Measurements from ENCODE around the gene FBH1.
"Not testable (repeated sequence)": the region's sequence is repeated elsewhere in the genome, so short reads cannot be mapped to it uniquely, and the experiment has no call there.

The FBH1 gene

DNA sequence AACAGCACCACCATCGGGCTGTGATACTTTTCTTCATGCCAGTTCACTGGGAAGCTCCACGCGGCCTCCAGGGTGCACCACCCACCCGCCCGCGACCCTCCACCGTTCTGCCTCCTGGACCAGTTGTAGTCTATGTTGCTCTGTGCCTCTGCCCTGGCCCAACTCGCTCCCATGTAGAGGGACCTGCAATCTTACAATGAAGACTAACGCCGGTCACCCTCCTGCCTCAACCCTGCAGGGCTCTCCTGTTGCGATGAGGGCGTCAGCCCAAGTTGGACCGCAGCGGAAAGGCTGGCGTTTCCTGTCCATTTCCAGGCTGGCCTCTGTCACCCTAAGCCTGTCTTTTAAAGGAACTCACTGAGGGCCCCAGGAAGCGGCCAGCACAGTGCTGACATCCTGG, 52.4 kb downstream of the FBH1 start:
- no peak for DNase-seq

DNA sequence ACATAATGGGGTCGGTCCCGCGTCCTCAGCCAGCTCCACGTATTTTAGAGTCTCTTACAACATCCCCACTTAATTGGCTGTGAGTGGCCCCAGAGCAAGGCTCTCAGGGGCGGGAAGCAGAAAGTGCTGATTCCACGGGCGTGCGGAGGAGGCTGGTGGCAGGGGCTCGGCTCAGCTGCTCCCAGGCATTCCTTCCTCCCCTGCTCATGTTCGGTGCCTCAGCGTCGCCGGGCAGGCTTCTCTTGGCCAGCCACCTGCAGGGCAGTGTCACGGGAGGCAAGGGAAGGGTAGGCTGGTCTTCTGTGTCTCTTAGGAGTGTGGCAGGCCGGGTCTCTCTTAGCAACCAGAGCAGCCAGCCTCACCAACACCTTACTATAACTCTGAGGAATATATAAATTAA, 53.5 kb downstream of the FBH1 start:
- no peak for DNase-seq

DNA sequence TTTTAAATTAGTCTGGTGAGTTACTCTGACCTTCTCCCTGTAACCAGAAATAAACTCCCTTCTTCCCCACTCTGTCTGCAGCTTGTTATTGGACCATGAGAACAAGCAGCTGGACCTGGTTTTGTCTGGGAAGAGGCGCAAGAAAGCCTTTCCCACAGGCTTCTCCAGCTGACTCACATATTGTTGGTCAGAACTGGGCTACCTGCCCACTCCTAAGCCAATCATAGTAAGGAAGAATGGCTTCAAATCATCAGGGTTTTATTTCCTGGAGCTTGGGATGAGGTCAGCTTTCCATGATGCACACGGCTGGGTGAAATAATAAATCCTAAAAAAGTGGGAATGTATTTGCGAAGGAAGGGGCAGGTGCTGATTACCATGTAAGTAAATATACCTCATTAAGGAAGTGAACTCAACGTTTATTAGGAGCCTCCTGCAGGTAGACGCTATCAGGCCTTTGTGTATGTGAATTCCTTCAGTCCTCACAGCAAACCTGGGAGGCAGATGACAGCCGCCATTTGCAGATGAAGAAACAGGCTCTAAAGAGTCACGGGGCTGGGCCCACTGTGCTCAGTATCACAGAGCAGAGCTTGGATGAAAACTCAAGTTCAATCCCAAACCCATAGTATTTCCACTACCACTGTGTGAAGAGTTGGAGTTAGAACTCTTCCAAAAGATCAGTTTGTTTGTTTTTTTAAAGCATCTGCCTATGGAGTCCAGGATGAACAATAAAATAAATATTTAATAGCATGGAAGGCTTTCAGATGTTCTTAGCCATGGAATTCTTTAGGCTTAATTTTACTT, 54.5 kb downstream of the FBH1 start:
- DNase-seq = no peak

DNA sequence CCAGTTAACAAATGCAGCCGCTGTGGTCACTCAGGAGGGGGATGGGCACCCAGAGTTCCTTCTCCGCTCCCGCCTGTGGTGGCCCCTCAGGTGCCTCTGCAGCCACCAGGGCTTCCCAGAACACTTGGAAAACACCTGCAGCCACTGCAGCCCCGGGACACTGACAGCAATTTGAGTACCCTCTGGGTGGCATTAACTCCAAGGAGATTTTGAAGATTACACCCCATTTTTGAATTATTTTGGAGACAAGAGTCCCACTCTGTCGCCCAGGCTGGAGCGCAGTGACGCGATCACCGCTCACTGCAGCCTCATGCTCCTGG, 55.1 kb downstream of the FBH1 start:
- no peak for DNase-seq

DNA sequence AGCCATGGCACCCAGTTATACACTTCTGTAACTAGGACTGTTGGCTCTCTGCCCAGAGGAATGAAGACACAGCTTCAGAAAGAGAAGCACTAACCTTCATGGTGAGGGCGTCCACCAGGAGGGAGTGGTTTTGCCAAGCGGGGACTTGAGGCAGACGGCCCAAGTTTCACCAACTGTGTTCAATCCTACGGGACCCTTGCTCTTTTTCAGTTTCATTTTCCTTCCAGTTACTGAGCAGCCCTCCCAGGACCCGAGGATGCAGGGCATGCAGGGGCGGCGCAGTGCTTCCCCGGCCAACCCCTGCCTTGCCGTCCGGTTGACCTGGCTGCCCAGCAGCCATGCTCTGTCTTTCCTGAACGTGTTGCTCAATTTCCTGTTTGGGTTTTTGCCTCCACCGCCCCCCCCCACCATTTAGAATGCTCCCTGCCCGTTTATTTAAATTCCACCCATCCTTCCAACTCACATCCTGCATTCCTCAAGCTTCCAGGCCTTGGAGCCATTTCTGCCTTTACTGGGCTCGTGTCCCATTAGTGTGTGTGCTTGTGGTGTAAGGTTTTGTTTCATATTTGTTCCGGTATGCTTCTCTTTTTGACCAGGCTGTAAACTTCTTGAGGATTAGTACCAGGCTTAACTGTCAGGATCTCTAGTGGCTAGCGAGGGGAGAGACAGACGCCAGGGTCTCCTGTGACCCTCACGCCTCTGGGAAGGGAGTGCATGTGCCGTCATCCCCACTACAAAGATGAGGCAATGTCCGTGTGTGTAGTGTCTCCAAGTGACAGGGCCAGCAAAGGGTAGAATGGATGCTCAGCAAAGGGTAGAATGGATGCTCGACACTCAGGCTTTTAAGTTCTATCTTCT, 55.7 kb downstream of the FBH1 start:
- no peak for DNase-seq

DNA sequence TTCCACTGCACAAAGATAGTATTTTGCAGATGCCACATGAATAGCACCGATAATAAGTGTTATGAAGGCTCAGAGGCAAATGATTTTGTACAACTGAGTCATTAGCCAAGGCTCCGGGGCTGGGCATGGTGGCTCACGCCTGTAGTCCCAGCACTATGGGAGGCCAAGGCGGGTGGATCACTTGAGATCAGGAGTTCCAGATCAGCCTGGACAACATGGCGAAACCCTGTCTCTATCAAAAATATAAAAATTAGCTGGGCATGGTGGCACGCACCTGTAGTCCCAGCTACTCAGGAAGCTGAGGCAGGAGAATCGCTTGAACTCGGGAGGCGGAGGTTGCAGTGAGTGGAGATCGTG, 56.4 kb downstream of the FBH1 start:
- not testable (repeated sequence) for DNase-seq

DNA sequence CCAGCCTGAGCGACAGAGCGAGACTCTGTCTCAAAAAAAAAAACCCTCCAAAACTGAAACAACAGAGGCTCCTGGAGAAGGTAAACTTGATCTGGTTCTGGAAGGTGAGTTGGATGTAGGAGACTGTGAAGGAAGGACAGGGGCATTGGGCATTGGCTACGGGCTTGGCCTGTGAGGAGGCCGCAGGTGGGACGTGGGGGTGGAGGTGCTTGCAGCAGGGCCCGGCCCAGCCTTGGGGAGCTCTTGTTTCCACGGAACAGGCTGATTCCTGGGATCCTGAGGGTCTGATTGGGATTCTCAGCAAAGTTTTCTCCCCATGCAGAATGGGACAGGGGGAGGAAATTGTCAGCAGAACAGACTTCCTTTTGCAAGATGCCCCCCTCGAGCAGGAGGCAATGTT, 56.7 kb downstream of the FBH1 start:
- no peak for DNase-seq

DNA sequence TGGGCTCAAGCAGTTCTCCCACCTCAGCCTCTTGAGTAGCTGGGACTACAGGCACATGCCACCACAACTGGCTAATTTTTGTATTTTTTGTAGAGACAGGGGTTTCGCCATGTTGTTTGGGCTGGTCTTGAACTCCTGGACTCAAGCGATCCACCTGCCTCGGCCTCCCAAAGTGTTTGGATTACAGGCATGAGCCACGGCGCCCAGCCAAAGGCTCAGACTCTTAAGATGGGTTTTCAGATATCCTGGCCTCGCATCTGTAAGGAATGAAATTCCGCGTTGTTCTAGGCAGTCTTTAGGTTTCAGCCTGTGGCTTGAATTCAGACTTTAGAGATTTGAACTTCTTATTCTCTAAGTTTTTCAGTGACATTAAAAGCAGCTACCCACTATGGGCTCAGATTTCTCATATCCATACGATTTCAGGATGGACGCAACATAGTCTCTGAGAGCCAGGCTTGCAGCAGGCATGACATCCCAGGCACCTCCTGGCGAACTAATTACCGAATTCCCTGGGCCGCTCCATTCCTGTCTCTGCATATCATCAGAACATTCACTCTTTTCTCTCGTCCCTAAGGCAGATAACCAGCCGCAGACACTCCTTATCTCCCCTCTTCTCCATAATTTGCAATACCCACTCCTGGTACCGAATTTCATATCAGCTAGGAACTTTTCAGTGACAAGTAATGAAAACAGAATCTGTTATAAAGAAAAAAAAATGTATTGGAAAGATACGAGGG, 57.6 kb downstream of the FBH1 start:
- DNase-seq = no peak

DNA sequence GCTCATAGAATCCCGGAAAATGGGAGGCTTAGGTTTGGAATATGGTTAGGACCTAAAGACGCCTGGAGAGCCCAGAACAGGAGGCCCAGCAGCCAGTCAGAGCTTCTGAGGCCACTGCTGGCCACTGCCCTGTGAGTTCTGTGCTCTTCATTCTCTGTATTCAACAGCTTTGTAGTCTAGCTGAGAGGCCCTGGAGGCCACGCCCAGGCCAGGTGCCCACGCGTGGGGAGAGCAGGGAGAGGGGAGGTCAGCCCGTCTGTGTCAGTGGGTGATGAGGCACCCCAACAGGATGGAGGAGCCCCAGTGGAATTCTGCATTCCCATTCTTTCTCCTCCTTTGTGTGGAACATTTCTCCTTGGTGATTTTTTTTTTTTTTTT, 58.2 kb downstream of the FBH1 start:
- DNase-seq = no peak

DNA sequence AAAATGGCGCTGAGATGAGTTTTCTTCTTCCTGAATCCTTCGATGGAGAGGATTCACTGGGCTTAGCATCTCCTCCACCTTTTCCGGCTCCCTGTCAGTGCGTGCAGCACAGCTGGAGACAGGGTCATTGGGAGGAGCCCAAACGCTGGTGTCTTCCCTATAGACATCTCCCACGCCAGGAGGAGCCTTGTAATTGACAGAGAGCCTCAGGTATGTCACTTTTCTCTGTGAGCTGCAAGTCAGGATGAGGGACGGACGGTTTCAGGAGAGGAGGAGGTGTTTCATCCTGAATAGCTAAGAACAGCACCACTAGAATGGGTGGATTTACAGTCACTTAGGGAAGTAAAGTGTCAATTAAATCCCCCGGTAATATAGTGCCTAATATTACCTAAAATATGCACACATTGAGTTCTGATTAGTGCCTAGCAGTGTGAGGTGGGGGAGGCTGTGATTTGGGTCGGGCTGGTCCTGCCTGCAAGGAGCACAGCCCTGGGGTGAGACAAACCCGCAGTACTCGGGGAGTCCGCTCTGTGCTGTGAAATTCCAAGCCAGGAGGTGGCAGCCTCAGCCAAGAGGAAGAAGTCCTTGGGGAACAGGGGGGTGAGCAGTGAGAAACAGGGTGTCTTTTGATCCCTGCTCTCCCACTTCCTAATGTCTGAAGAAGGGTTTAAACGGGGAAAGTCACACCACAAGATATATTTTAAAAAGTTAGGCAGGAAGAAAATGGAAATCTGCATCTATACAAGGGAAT, 59.1 kb downstream of the FBH1 start:
- DNase-seq = no peak

DNA sequence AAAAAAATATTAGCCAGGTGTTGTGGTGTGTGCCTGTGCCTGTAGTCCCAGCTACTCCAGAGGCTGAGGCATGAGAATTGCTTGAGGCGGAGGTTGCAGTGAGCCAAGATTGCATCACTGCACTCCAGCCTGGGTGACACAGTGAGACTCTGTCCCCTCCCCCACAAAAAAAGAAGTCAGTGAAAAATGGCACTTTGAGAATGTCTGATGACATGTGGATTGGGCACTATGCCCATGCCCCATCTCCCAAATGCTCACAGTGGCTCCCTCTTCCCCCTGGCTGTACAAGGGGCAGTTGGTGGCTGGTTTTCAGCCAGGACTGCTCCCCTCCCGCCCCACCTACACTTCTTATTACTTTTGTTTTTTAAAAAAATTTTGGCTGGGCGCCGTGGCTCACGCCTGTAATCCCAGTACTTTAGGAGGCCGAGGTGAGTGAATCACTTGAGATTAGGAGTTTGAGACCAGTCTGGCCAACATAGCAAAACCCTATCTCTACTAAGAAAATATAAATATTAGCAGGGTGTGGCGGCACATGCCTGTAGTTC, 61.2 kb downstream of the FBH1 start:
- no peak for DNase-seq

DNA sequence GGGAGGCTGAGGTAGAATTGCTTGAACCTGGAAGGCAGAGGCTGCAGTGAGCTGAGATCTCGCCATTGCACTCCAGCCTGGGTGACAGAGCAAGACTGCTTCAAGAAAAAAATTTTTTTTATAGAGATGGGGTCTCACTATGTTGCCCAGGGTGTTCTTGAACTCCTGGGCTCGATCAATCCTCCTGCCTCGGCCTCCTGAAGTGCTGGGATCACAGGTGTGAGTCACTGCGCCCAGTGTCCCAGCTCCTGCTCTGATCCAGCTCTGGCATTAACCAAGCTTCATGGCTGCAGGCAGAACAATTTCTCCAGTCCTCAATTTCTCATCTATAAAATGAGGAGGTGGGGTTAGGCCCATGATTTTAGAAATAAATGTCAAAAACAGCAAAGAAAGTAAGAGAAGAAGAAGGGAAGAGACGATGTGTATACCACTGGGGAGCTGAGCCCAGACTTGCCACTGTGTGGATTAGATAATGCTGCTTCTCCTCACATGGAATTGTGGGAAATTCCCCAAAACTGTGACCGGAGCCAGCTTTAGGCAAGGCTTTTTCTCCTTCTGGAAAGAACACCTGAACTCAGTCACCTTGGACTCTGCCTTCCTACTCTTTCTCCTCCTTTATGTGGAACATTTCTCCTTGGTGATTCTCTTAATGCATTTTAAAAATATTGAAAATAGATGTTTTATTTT, 61.8 kb downstream of the FBH1 start:
- DNase-seq = no peak

DNA sequence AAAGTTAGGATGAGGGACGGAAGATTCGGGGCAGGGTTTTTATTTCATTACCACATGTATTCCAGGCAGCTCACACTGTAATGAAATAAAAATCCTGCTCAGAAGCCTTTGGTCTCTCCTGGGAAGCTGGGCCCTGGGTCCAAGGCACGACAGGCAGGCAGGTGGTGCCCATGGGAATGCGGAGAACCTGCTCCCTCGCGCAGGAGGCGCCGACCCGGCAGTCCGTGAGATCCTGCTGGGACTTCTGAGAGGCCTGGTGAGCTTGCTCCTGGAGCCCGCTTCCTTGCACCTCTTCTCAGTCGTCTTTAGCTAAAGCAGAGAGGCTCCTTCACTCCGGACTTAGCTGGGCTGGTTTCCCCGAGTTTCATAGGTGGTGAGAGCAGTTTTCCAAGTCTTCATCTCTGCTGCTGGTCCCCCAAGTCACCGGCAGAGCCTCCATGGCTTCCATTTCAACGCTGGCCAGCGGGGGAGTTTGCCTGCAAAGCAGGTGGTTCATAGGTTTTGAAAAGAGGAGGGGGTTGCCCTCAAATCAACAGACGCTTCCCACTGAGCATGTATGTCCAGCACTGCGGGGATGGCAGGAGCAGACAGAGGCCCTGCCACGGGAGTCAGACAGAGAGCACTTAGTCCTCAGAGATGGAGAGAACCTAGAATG, 62.8 kb downstream of the FBH1 start:
- no peak for DNase-seq

DNA sequence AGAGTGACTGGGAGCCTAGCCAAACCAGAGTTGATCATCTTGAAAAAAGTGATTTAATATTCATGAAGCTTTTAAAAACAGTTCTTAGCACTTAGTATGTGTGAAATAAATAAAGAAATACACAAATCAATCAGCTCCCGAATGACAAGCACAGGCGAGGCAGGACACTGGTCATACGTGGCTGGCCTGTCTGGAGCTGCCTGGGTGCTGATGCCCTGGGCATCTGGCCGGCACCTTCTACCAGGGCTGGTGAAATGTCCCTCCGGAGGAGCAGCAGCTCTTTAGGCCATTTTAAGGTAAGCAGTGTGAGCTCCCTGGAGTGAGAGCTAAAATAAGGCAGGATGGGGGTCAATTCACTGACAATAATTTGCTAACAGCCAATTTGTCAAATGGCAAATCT, 63.6 kb downstream of the FBH1 start:
- DNase-seq = no peak

DNA sequence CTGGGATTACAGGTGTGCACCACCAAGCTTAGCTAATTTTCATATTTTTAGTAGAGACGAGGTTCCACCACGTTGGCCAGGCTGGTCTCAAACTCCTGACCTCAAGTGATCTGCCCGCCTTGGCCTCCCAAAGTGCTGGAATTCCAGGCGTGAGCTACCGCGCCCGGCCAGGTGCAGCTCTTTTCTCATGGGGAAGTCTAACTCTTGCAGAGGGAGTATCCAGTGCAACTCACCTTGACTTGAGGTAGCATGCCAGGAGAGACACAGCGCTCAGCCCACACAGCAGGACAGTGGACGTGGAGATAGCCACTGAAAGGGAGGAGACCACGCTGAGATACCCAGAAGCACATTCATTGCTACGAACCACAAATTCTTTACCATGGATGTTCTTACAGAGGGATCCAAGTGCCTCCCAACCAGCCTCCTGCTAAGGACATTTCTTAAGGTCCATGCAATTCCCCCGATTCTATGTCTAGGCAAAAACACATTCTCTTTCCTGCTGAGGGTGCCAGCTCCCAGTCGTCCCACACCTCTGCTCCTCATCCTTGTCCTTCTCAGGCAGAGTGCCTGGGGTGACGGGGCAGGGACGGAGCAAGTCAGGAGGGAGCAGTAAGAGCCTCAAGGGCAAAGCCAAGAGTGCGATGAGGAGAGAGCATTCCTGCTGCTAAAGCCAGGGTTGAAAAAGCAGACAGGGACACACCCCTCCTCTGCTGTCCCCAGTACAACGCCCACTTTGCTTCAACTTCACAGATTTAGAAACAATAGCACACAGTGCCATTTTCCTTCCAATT, 66.3 kb downstream of the FBH1 start:
- no peak for DNase-seq

DNA sequence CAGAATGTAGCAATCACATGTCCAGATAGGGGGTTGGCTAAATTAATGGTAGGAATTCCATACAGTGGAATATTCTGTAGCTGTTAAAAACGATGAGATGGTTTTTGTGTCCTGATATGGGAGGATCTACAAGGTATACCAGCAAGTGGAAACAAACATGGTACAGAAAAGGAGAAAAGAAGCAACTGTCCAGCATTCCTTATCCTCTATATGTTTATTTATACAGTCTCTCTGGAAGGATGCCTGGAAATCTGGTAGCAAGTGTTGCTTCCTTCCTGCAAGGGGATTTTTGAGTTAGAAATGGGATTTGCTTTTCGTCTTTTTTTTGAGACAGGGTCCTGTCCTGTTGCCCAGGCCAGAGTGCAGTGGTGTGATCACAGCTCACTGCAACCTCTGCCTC, 68.0 kb downstream of the FBH1 start:
- no peak for DNase-seq

DNA sequence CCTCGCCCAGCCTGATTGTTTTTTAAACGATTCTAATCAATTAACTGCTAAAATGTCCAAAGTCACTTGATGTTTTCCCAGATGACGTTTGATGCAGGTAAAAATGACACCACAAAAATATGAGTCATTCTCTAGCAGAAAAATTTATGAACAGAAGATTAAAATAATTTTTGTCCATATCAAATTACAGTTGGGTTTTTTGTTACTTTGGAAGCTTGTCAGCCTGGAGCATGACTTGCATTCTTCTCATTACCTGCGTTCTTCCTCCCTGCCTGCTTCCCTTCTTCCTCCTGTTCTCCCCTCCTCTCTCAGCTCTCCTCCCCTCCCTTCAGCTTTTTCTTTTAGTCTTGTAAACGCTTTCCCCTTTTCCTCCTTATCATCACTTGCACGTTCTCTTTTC, 68.6 kb downstream of the FBH1 start:
- no peak for DNase-seq

DNA sequence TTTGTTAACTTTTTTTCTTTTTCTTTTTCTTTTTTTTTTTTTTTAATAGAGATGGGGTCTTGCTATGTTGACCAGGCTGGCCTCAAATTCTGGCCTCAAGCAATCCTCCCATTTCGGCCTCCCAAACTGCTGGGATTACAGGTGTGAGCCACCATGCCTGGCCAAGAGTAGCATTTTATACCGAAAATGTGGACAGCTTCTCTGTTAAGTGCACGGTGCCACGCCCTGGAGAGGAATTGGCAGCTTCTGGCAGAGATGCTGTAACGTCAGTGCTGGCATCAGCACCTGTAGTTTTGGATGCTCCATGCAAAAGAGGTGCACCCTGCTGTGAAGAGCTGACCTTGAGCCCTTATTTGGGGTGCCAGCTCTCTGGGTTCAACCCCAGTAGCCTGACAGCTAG, 69.1 kb downstream of the FBH1 start:
- no peak for DNase-seq

DNA sequence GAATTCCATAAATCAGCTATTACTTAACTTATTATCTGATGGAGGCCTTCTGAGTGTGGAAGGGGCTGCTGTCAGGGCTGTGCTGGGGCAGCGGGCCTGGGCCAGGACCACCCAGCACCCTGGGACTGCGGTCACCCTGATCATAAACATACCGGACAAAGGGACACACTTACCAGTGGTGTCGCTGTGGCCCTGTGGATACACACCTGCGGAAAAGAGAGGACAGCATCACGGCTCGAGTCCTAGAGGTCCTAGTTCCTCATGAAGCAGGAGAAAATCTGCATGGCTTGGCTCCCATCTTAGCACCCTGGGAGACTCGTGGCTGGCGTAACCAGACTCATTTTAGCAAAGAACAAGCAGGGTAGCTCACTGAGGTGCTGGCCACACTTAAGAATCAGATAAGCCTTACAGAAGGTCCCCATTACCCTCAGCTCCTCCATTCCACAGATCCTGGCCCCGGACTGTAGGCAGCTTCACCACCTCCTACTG, 69.6 kb downstream of the FBH1 start:
- DNase-seq = no peak

DNA sequence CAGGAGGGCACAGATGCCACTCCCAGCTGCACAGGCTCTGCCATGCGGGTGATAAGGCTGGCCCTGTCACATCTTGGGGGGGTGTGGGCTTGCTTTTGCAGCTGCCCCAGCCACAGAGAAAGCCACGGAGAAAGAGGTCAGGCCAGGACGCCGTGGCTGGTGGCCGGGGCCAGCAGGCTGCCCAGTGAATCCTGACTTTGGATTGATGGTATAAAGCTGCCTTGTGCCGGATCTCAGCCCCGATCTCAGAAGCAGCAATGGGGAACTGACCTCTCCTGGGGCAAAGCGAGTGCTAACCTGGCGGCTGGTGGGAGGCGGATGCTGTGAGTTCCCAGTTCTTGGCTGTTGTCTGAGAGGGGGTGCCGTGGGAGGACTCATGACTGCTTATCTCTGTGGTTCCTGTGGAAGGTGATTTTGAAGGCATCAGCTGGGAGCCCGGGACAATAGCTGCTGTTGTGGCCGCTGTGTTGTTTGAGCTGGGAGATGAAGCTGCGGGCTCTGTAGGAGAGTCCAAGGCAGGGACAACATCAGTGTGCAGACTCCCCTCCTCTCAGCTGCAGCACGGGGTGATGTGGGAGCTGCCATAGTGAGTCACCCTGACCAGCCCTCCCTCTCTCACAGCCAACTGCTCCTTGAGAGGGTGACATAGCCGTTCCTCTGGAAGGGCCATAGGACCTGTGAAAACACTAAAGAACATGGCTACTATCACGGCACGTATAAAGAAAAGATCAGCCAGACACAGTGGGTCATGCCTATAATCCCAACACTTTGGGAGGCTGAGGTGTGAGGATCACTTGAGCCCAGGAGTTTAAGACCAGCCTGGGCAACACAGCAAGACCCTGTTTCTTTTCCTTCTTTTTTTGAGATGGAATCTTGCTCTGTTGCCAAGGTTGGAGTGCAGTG, 70.3 kb downstream of the FBH1 start:
- DNase-seq = no peak
